ENCODE measurements around the gene AGAP5.

The AGAP5 gene

DNA sequence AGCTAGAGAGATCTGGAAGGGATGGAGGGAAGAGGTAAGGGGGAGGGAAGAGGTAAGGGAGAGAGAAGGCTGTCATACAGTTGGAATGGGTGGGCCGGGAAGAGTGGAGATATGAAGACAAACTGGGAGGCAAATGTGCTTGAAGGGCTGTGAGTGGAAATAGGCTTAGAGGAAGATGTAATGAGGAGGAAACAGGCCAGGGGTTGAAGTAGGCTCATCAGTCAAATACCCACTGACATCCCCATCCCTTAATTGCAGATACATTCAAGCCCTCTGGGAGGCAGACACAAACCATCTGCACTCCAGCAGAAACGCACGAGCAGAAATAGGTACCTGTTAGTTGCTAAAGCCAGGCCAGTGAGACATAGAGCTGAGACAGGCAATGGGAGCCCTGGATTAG, 44.2 kb downstream of the AGAP5 start:
- DNase-seq (ENCODE audit: low read depth in 3 of 3) = no peak

GRCh38 chr10:73653195-73653594, 44.7 kb downstream of the AGAP5 start:
- no peak for DNase-seq (ENCODE audit: low read depth in 3 of 3)

DNA sequence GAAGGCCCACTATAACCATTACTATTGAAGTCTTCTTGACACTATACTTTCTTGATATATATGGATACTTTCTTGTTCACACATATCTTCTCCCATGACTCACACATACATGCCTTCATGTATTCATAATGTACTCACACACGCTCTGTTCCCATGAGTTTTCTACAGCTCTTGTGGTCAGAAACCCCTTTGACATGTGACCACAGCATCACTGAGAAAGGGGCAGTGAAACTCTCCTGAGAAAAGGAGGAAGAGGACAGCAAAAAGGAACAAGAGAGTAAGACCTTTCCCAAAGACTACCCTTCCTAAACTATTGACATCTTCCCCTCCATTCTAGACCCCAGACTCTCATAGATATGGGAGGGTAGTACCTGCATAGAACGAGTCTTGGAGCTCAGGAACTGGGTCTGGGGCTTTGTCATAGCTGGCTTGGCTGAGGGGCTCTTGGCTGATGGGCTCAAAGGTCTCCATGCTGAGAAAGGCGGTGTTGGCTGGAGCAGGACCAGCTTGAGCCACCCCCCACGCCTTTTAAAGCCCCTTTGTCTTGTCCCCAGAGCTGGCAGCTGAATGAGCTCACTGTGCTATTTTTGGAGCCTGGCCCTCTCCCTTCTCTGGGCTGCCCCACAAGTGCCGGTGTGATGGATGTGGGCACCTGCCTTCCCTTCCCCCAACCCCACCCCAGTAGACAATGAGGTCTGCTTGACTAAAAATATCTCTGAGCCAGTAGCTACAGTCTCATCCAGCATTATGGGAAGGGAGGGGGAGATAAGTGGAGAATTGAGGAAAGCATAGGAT, 47.2 kb downstream of the AGAP5 start:
- no peak for DNase-seq (ENCODE audit: low read depth in 3 of 3)

DNA sequence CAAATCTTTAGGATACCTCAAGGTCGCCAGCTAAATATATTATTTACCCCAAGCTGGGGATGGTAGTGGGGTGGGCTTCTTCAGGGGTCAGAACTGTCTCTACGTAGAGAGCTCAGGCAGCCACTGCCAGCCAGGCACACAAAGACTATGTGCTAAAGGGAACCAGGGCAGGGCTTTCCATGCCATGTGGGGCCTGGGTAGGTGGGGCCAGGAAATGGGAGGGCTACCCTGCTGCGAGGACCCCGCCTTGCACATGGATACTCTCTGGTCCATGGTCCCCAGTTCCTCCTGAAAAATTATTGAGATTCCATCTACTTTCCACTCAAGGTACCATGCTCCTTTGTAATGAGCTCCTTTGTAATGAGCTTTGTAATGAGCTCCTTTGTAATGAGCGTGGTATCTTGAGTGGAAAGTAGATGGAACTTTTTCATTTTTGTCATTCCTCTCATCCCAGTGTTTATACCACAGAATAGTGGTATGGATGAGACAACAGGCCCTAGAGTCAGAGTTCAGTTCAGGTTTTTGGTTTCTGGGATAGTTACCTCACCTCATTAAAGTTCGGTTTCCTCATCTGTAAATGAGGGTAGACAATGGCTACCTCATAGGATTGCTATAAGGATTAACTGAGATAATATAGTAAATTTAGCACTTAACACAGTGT, 47.9 kb downstream of the AGAP5 start:
- DNase-seq (ENCODE audit: low read depth in 3 of 3) = no peak

DNA sequence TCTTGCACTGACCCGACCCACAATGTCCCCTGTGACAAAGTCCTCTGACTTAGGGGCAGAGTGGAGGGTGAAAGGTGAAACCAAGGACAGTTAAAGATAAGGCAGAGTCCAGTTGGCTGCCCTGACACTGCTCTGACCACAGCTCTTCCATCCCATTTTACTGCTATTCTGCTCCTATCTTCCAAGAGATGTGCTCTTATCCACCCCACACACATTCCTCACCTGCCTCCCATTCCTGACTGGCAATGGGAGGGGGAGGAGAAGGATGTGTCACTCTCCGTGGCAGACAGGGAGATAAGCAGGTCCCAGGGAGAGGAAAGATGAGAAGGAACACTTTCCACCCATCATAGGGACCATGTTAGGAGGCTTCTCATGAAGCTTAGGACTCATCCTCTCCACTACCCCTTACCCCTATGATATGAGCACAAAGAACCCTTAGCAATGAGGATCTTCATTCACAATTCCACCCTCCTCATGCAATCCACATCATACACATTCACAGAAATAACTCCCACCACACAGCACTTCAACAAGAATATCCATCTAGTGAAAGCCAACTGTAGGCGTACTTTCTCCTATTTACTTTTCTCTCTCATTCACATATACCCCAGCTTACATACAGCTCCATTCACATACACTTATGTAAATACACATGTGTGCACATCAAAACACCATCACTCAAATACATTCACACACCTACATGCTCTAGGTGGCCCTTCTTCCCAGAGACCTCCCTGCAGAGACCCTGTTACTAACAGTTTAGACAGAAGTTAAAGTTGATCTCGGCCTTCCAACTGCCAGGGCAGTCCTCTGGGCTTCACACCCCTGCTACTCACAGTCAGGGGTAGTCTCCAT, 48.7 kb downstream of the AGAP5 start:
- DNase-seq (ENCODE audit: low read depth in 3 of 3) = no peak

GRCh38 chr10:73647875-73648651, 49.8 kb downstream of the AGAP5 start:
- DNase-seq (ENCODE audit: low read depth in 3 of 3) = no peak

- peak in 1 of 3 experiments; percentile 20 for DNase-seq (ENCODE audit: low read depth in 3 of 3)
Measured at GRCh38 chr10:73647211-73647874, 50.6 kb downstream of the AGAP5 start.

- DNase-seq (ENCODE audit: low read depth in 3 of 3) = no peak
Measured at GRCh38 chr10:73646598-73647041, 51.3 kb downstream of the AGAP5 start.

DNA sequence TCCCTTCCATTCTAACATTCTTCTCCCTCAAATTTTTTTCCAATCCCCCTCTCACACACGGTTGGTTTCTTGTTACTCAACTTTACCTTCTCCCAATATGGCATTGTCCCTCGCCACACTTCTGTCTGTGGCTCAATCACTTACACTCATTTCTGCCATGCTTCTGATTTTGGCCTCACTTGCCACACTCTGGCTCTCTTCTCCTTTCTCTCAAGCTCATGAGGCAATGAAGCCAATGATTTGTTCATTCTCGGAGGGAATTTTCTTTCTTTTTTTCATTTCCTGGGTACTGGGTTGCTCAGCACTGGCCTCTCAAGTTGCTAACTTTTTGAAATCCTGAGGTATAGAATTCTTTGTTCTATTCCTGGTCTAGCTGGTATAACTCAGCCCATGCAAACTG, 52.7 kb downstream of the AGAP5 start:
- DNase-seq (ENCODE audit: low read depth in 3 of 3) = no peak

GRCh38 chr10:73644767-73645166, 53.1 kb downstream of the AGAP5 start:
- no peak for DNase-seq (ENCODE audit: low read depth in 3 of 3)

DNA sequence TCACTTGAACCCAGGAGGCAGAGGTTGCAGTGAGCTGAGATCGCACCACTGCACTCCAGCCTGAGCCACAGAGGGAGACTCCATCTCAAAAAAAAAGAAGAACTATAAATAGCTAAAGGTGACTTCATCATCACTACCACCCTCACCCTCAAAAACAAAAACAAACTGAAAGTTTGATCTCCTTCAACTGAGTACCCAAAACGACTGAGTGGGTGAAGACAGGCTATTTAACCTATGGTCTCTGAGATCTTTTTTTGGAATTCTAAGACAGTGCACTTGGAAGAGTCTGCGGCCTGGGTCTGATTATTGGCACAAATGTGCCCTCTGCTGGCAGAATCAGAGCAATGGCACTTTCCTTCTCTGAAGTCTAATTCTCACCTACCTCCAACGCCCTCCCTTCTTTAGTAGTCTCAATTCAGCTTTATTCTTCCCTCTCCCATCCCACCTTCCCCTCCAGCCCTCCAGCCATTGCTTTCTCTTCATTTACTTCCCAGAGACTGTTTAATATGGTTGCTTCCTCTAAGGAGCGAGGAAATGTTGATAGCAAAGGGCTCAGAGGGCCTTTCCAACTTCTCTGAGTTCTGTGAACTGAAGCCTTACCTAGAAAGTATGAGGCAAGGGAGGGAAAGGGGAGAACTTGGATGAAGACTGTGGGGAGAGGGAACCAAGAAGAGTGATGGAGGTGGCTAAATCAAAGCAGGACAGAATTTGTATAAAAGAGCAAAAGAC, 53.7 kb downstream of the AGAP5 start:
- peak; percentile 16 to 28 (median 22) for DNase-seq (ENCODE audit: low read depth in 3 of 3)

- no peak for DNase-seq (ENCODE audit: low read depth in 3 of 3)
Measured at GRCh38 chr10:73643362-73643761, 54.5 kb downstream of the AGAP5 start.

DNA sequence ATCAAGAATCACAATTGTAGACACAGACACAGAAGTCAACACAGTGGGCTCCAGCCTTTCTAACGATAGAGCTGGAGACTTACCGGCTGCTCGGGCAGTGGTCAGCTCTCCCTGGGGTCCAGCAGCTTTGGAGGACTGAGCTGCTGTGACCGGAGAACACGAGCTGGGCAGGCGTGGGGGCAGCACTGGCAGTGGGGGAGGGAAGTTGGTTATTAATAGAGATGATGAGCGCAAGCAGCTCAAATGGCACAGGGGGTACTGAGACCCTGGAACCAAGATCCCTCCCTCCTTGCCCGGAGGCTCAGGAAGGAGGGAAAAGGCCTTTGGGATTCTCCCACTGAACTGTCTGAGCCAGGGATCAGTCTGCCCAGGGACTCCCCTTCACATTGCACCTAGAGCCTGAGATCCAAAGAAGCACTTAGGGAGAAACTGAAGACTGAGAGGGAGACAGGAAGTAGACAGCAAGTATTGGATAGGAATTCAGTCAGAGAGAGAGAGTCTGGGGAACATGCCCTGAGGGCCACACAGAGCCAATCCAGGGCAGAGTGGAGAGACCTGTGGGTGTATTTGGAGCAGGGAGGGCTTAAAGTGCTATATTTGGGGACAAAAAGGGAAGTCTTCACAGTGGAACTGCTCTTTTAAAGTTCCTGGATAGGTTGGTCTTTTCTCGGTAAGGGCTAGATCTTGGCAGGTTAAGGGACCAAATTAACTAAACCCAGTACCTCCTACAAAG, 56.4 kb downstream of the AGAP5 start, which contains the start of gene MYOZ1:
Gene MYOZ1, minus strand, starts transcription at position 147 of the 733 bp plus-strand sequence. CDS start 1,457 bp downstream, outside the sequence.
- no peak for DNase-seq (ENCODE audit: low read depth in 3 of 3)

- DNase-seq (ENCODE audit: low read depth in 3 of 3) = no peak
Measured at GRCh38 chr10:73639286-73639685, 58.6 kb downstream of the AGAP5 start.

GRCh38 chr10:73635781-73636180, 62.1 kb downstream of the AGAP5 start:
- no peak for DNase-seq (ENCODE audit: low read depth in 3 of 3)

GRCh38 chr10:73634421-73634820, 63.5 kb downstream of the AGAP5 start:
- no peak for DNase-seq (ENCODE audit: low read depth in 3 of 3)

DNA sequence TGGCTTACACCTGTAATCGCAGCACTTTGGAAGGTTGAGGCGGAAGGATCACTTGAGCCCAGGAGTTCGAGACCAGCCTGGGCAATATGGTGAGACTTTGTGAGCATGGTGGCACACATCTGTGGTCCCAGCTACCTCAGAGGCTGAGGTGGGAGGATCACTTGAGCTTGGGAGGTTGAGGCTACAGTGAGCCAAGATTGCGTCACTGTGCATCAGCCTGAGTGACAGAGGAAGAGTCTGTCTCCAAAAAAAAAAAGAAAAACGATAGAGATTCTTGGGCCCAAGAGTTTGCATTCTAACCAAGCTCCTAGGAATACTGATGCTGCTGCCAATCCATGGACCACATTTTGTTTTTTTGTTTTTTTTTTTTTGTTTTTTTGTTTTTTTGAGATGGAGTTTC, 68.7 kb downstream of the AGAP5 start:
- DNase-seq (ENCODE audit: low read depth in 3 of 3) = no peak

GRCh38 chr10:73628405-73628804, 69.5 kb downstream of the AGAP5 start:
- DNase-seq (ENCODE audit: low read depth in 3 of 3) = no peak

GRCh38 chr10:73627300-73627699, 70.6 kb downstream of the AGAP5 start:
- DNase-seq (ENCODE audit: low read depth in 3 of 3) = no peak
